Activated CD4-positive, alpha-beta T cell treated with anti-CD3 and anti-CD28 coated beads for 1 hour (primary cell): ENCODE results near the gene CEP170B.
"Not testable (repeated sequence)": the region's sequence is repeated elsewhere in the genome, so short reads cannot be mapped to it uniquely, and the experiment has no call there.

Source experiments
- DNase-seq: peaks from one replicate; pipeline ENCODE4 v3.0.0-alpha.2; 2020

Gene CEP170B

DNA sequence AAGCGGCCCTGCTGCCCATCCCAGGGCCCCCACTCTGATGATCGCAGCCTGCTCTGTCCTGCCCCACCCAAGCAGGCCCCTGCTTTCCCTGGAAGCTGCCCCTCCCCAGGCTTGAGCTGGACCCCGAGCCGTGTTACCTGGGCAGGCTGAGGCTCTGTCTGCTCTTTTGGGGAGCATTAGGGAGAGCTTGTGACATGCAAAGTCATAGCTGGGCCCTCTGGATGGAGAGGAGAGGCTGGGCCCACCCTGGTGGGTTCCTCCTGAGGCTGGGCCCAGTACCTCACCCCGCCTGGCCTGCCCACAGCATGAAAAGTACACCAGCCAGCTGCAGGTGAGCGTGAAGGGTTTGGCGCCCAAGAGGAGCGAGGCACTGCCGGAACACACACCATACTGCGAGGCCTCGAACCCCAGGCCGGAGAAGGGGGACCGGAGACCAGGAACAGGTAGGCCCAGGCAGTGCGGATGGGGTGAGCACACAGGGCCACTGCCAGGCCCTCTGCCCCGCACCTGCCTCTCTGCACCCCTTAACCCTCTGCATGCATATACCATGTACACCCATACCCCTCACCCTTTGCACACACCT lies 15.0 kb downstream of the CEP170B start:
- no peak for DNase-seq

GRCh38 chr14:104880584-104881210 lies 15.6 kb downstream of the CEP170B start:
- no peak for DNase-seq

DNA sequence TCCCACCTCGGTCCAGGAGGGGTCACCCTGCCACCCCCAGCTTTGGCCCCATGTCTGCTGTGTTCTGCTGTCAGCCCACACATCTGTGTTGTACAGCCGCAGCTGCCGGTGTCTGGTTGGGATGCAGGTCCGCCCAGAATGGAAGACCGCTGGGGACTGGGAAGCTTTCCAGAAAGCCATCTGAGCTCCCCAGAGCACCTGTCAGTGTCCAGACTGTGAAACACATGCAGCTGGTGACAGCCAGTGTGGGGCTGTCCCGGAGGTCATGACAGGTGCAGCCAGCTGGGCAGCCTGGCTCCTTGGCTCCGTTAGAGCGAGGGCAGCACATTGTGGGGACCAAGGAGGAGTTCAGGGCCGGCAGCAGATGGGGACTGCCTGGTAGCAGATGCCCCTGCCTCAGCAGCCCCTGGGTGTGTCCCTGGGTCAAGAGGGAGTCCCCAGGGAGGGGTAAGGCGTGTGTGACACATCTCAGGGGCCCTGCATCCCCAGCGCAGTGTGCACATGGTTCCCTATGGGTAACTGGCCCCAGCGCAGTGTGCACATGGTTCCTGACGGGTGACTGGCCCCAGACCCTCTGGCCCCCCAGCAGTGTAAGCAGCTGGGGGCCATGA lies 16.4 kb downstream of the CEP170B start:
- DNase-seq: no peak

DNA sequence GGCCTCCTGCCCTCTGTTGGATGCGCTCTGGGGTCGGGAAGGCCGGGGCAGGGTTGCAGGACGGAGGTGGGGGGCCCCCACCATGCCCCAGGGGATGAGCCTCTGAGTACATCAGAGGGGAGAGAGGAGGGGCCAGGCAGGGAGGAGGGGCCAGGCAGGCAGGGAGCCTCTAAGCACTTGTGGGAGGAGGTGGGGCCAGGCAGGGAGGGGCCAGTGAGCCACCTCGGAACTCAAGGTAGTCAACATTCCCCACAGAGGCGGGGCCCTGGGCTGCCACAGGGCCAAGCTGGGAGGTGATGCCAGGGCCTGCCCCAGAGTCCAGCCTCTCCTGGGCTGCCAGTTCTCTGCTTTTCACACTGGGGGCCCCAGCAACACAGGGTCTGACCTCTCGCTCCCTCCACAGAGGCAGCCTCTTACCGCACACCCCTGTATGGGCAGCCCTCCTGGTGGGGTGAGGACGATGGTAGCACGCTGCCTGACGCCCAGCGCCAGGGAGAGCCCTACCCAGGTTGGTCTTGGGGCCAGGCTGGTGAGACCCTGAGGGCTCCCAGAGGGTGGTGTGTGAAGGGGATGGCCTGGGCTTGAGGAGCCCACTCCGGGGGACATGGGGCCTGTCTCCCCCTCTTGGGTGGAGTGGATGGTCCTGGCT lies 17.4 kb downstream of the CEP170B start:
- no peak for DNase-seq

DNA sequence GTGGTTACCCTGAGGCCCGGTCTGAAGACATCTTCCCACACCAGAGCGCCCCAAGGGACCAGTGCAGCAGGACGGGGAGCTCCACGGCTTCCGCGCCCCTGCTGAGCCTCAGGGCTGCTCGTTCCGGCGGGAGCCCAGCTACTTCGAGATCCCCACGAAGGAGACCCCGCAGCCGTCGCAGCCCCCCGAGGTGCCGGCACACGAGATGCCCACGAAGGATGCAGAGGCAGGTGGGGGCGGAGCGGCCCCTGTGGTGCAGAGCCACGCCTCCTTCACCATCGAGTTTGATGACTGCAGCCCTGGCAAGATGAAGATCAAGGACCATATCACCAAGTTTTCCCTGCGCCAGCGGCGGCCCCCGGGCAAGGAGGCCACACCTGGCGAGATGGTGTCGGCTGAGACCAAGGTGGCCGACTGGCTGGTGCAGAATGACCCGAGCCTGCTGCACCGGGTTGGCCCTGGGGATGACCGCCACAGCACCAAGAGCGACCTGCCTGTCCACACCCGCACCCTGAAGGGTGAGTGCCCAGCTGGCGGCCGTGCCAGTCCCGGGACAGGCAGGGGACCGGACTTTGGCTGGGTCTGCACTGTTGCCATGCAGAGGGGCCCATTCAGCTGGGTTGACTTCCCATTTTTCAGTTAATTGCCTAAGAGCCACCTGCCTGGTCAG lies 18.1 kb downstream of the CEP170B start:
- DNase-seq: no peak

GRCh38 chr14:104883681-104884361 lies 18.8 kb downstream of the CEP170B start:
- DNase-seq: no peak

- DNase-seq: not testable (repeated sequence)
Measured at GRCh38 chr14:104884381-104884780, 19.3 kb downstream of the CEP170B start.

DNA sequence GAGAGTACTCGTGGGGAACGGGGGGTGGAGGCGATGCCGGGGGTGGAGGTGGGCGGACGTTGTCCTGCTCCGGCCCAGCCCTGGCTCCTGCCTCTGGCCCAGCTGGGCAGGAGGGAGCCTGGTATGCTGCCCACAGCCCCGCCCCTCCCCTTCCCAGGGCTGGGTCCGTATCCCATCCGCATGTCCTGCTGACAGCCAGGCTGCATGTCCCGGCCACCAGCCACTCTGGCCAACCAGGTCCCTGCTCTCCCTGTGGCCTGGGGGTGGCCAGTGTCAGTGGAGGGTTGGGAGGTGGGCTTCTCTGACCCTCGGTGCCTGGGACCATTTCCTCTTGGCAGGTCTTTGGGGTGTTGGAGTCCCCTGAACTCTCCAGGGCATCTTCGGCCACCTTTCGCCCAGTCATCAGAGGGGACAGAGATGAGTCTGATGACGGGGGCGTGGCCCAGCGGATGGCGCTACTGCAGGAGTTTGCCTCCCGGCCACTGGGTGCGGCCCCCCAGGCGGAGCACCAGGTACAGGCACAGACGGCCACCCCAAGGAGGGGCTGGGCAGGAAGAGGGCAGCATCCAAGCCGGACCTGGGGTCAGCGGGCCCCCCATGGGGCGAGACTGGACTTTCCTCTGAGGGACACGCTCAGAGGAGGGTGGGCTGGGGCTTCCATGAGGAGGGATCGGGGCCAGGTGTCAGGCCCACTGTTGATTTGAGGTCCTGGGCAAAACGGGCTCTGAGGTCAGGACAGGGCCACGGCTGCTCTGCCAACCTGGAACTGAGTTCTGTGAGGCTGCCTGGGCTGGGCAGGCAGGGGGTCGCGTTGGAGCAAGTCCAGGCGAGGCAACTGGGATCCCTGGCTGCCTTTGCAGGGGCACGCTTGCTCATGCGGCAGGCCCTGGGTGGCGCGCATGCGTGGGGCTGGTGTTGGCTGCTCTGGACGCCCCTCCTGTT lies 20.2 kb downstream of the CEP170B start:
- DNase-seq: no peak

- no peak for DNase-seq
Measured at GRCh38 chr14:104885973-104886689, 21.1 kb downstream of the CEP170B start.

DNA sequence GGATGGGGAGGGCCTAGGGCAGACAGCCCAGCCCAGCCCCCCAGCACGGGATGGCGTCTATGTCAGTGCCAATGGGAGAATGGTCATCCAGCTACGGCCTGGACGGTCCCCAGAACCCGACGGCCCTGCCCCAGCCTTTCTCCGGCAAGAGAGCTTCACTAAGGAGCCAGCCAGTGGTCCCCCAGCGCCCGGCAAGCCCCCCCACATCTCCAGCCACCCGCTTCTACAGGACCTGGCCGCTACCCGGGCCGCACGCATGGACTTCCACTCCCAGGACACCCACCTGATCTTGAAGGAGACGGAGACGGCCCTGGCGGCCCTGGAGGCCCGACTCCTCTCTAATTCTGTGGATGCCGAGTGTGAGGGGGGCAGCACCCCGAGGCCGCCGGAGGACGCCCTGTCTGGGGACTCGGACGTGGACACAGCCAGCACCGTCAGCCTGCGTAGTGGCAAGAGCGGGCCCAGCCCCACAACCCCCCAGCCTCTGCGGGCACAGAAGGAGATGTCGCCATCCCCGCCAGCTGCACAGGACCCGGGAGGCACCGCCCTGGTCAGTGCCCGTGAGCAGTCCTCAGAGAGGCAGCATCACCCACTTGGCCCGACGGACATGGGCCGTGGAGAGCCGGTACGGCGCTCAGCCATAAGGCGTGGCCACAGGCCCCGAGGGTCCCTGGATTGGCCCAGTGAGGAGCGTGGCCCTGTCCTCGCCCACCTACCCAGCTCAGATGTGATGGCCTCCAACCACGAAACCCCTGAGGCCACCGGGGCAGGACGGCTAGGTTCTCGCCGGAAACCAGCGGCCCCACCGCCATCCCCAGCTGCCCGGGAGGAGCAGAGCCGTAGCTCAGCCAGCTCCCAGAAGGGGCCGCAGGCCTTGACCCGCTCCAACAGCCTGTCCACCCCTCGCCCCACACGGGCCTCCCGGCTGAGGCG lies 21.9 kb downstream of the CEP170B start:
- DNase-seq: no peak

- DNase-seq: no peak
Measured at GRCh38 chr14:104887623-104888488, 22.8 kb downstream of the CEP170B start.

DNA sequence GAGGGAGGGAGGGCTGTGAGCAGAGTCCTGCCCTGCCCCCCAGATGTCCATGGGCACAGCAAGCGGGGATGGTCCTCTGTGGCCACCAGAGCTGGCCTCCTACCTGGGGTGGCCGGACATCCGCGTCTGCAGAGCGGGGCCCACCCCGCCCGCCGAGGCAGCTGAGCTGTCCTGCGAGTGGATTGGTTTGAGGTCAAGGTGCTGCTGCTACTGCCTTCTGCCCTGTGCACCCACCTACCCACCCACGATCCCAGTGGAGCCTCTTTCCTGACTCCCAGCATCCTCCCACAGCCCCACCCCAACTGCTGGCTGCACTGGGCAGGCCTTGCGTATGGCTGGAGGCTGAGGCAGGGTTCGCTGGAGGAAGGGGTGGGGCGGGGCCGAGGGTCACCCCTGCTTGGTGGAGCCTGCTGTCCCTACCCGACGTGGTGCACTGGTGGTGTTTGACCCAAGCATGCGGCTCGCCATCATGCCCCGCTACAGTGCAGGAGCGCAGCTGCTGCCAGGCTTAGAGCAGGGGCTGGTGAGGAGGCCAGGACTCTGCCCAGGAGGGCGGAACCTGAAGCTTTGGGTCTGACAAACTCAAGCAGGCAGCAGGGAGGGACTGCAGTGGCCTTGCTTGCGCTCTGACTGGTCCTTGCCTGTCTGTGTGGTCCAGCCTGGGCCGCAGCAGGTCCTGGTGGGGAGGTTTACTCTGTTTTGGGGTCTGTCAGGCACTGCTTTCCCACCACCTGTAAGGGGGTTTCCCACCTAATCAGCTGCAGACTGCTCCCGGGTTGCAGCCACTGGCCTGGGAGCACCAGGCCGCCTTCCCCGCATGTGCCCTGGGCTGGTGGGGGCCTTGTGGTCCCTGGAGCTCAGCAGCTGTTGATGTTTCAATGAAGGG lies 23.7 kb downstream of the CEP170B start:
- DNase-seq: no peak

DNA sequence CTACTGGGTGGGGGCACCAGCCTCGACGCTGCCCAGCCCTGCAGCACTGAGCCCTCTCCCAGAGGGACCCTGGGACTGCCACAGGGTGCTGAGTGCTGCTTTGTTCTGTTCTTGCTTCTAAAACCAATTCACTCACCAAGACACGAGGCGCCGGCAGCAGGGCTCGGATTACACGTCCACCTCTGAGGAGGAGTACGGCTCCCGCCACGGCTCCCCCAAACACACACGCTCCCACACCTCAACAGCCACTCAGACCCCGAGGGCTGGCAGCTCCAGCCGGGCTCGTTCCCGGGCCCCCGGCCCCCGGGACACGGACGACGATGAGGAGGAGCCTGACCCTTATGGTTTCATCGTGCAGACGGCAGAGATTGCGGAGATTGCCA lies 24.3 kb downstream of the CEP170B start:
- DNase-seq: no peak

DNA sequence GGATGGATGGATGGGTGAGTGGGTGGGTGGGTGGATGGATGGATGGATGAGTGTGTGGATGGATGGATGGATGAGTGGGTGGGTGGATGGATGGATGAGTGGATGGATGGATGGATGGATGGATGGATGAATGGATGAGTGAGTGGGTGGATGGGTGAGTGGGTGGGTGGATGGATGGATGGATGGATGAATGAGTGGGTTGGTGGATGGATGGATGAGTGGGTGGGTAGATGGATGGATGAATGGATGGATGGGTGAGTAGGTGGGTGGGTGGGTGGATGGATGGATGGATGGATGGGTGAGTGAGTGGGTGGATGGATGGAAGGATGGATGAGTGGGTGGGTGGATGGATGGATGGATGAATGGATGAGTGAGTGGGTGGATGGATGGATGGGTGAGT lies 25.2 kb downstream of the CEP170B start:
- not testable (repeated sequence) for DNase-seq

- DNase-seq: no peak
Measured at GRCh38 chr14:104891121-104891551, 26.1 kb downstream of the CEP170B start.

DNA sequence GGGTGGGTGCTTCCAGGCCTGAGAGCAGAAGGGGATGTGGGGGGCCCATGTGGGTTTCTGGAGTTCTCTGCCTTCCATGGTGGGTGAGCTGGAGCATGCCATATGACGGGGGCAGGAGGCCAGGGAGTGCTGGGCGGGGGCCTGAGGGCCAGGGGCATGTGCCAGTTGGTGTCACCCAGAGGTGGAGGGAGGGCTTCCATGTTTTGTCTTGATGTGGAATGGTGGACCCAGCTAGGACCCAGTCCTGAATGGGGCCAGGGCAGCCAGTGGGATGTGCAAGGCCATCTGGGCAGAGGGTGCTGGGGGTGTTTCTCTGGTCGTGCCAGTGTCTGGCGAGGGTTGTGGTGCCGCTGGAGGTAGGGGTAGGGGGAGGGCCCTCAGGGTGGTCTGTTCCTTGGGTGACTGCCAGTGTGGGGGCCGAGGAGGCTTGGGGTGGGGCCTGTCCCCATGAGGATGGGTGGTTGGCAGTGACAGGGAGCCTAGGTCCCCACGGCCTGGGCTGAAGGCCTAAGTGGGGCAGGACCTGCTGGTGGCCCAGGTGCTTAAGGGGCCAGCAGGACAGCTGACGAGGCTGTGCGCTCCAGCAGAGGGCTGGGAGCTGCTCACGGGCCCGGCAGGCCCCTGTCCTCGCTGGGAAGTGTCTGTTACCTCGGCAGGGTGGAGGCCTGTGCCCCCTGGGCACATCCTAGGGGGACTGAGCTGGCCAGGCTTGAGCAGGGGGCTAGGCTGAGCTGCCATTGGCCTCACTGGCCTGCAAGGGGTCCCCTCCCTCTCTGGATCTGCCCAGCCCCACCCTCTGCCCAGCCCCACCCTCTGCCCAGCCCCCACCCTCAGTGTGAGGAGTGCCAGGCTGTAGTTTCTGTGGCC lies 26.8 kb downstream of the CEP170B start:
- no peak for DNase-seq
